Renal cortical epithelial cell (primary cell): ENCODE measurements around the gene KIF14. TPM values are rescaled to one million over a fixed set of nuclear protein-coding genes. Genes with fewer than 3 reads are reported as not detected.

Experiments
- total RNA-seq: library from RNA; depleted of rRNA; stranded (reverse); fragments of >200 nt; gene quantifications from 2 replicates; pipeline ENCODE4 v1.2.3, GENCODE V29; 2014

The KIF14 gene
- total RNA-seq, 1 donor from 2014 or later = 0.40 TPM

Other genes starting within 250 kb of the KIF14 start
- gene ZNF281, start 210.7 kb downstream of the KIF14 start, total RNA-seq = 28.0 and 38.0 TPM in 2 replicates
- 13.5 and 19.5 TPM in 2 replicates for gene DDX59, start 49.2 kb upstream of the KIF14 start, total RNA-seq
- gene CAMSAP2, start 118.1 kb upstream of the KIF14 start, total RNA-seq = 18.9 and 48.3 TPM in 2 replicates